ENCODE measurements around the gene NSUN2. TPM values are rescaled to one million over a fixed set of nuclear protein-coding genes. Genes with fewer than 3 reads are reported as not detected.
"Not testable (repeated sequence)": the region's sequence is repeated elsewhere in the genome, so short reads cannot be mapped to it uniquely, and the experiment has no call there.

The NSUN2 gene
- total RNA-seq: 37.5 TPM

DNA sequence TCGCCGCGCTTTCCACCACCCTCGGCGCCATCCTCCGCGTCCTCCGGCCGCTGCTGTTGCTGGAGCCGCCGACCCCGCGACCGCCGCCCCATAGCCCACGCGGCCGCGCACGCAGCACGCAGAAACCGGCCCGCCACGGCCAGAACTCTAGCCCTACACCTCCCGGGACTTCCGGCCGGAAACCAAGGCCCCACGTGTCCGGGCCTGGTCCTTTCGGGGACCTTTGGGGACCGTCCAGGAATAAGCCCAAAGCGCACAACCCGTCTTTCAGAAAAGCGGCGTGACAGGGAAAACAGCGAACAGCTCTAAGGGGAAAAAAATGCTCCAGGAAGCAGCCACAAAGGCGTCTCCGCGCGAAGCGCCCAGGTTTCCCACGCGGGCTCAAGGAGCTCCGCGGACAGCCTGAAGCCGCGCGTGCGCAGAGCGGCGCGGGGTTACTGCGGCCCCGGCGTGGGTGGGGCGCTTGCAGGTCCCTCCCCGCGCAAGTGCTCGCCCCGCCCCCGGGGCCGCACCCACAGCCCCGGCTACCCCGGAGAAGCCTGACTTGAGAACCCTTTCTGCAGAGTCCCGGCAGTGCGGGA lies at the start of gene NSUN2, which contains the start of gene SRD5A1:
NSUN2 (minus strand) TSS at position 157 of the 581 bp plus-strand sequence; CDS start at position 92, 65 bp downstream.
SRD5A1 (plus strand) TSS at position 553 of the 581 bp plus-strand sequence. CDS start 137 bp downstream, outside the sequence.
- DNase-seq (ENCODE audit: low spot score in 2 of 2) (peak; percentile 99), FAIRE-seq (no peak)

DNA sequence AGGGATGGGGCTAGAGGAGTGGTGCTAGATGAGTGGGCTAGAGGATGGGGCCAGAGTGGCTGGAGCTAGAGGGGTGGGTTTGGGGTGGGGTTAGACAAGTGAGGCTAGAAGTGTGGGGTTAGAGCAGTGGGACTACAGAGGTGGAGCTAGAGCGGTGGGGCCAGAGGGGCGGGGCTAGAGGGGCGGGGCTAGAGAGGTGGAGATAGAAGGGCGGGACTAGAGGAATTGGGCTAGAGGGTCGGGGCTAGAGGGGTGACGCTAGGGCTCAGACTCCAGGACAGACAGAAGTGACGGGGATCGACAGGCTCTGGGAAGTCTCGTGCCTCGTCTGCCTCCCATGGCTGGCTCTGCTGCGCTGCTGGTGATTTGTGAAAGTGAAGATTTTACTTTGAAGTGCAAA lies 49.4 kb upstream of the NSUN2 start:
- FAIRE-seq: no peak
- DNase-seq (ENCODE audit: low spot score in 2 of 2): no peak

DNA sequence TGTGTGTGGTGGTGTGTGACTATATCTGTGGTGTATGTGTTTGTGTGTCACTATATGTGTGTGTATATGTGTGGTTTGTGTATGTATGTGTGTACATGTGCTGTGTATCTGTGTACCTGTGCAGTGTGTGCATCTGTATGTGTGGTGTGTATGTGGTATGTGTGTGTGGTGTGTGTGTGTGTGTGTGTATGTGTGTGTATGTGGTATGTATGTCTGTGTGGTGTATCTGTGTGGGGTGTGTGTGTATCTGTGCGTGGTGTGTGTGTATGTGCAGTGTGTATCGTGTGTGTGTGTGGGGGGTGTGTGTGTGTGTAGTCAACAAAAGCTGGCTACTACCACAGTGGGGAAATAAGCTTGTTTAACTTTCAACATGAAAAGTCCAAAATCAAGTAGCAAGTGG lies 48.8 kb upstream of the NSUN2 start:
- no peak for DNase-seq (ENCODE audit: low spot score in 2 of 2)
- FAIRE-seq: no peak

DNA sequence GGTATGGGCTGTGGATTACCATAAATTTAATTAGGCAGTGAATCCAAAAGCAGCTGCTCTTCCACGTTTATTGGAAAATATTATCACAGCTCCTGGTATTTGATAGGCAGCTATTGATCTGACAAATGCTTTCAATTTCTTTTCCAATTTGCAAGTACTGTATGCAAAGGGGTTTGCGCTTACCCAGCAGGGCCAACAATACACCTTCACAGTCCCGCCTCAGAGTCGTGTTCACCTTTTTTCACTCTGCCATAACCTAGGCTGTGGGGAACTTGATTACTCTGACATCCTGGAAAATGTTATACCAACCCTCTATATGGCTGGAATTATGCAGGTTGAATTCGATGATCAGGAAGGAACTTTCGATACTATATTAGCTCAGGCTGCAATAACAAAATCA lies 48.1 kb upstream of the NSUN2 start:
- DNase-seq (ENCODE audit: low spot score in 2 of 2) (no peak), FAIRE-seq (no peak)

DNA sequence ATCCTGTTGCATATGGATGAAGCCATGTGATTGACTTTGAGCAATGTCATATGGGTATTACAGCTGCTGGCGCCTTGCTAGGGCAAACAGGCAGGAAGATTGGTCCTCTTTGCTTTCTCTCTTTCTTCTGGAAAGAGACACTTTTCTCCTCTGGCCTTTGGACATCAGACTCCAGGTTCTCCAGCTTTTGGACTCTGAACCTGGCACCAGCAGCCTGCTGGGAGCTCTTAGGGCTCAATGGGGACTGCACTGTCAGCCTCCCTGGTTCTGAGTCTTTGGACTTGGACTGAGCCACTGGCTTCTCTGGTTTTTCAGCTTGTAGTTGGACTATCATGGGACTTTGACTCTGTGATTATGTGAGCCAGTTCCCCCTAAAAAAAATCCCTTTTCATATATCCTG lies 45.5 kb upstream of the NSUN2 start:
- DNase-seq (ENCODE audit: low spot score in 2 of 2) (no peak), FAIRE-seq (no peak)

DNA sequence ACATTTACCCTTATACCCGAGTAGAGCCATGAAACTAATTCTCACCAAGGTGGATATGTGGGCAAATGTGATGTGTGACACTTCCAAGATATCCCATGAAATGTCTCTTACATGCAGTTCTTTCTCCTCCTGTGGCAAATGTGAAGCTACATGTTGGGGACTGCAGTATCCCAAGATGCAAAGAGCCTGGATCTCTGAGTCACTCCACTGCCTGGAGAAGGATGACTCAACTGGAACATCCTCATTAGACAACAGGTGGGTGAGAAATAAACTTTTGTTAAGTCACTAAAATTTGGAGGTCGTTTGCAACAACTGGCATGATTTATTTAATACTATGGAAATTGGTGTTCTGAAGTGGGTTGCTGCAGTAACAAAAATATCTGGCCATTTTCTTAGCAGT lies 43.9 kb upstream of the NSUN2 start:
- DNase-seq (ENCODE audit: low spot score in 2 of 2) (no peak), FAIRE-seq (no peak)

DNA sequence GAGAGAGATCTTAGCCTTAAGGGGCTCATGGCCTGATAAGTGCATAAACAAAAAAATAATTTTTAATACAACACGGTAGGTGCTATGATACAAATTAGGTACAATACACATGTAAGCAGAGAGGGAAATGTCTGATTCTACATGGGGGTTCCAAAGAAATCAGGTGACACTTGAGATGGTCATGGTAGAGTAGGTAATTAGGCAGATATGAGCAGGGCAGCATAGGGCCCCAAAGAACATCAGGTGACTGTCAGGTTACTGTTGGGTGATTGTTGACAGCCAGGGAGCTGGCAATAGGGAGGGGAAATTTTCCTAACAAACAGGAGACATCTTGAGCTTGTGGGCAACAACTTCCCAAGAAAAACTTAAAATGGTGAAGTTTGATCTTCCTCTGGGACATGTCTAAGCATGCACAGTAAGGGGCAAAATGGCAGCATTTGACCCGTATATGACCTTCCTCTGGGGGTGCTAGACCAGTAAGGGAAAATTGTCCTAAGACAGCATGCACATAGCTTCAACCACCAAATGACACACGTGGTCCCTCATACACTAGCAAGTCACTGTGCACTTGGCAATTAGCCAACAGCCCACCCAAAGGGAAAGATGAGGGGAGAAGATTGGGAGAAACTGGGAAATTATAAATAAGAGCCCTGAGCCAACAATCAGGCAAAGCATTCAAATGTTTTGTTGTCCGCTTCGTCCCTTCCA lies 43.1 kb upstream of the NSUN2 start:
- DNase-seq (ENCODE audit: low spot score in 2 of 2): no peak
- FAIRE-seq: no peak

DNA sequence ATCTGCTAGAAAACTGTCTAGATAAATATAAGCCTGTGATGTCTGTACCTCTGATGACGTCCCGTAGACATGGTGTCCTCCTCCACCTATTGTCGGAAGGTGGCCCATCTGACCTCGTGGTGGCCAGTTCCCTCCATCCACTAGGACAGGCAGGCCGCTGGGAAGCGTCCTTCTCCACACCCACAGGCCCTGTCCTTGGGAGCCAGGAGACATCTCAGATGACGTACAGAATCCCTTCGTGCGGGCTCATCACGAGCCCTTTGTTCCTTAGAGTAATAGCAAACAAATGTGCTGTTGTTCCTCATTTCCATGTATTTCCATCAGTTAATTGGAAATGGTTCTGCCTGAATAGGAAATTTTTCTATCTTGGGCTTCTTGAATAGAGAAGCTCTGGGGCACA lies 42.0 kb upstream of the NSUN2 start:
- FAIRE-seq (no peak), DNase-seq (ENCODE audit: low spot score in 2 of 2) (no peak)

DNA sequence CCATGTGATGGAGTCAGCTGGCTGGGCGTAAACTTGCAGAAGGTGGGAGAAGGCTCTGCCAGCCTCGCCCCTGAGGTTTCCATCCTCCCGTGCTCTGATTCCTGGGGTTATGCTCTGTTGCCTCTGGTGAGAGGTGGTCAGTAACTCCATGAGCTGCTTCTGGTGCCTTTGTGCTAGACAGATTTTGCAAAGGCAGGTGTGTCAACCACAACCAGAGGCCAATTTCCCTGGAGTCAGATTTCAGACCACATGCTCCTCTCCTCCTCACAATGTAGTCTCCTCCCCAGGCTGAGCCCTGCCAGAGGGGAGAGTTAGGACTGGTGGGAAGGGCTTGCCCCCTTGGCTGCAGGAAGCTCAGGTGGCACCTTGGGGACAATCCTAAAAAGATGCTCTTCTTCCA lies 41.6 kb upstream of the NSUN2 start:
- DNase-seq (ENCODE audit: low spot score in 2 of 2): no peak
- no peak for FAIRE-seq

DNA sequence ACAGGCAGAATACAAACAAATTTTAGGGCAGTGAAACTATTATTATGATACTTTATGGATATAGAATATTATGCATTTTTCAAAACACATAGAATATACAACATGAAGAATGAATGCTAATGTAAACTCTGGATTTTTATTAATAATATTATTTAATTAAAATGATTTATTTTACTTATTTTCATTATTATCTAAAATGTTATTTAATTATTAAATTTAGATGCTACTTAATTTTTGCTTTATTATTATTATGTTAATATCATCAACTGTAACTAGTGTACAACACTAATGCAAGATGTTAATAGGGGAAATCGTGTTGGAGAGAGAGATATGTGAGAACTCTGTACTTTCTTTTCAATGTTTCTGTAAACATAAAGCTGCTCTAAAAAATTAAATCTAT lies 41.1 kb upstream of the NSUN2 start:
- FAIRE-seq (peak; percentile 83), DNase-seq (ENCODE audit: low spot score in 2 of 2) (no peak)

DNA sequence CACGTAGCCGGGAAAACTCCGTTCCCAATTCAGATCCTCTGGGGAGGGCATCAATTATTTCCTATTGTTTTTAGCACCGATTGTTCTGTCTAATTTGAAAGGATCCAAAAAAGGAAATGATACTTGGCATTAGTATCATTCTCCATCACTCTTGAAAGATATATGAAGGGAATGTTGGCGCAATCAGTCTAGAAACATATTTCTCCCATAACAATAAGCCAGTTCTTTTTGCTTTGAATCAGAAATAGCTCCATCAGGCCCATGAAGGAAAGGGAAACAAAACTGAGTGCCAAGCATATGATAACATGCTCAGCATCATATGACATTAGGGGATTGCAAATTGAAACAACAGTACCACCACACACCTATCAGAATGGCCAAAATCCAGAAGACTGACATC lies 40.2 kb upstream of the NSUN2 start:
- DNase-seq (ENCODE audit: low spot score in 2 of 2) (no peak), FAIRE-seq (no peak)

DNA sequence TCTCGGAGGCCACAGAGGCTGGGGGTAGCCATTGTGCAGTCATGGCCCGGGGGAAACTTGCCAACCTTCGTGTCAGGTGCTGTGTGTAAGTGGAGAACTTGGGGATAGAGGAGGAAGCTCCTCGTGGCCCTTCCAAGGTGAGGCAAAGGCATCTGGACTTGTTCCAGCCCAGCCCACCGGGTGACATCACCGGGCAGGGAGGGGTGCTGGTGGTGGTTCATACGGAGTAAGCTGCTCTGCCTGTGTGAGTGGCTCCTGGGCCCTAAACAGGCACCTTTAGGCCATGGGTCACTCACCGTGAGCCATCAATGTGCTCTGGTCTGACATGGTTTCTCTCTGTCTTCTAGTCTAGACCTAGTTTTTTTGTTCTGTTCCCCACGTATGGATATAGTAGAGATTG lies 35.9 kb upstream of the NSUN2 start:
- not testable (repeated sequence) for FAIRE-seq; DNase-seq (ENCODE audit: low spot score in 2 of 2)

DNA sequence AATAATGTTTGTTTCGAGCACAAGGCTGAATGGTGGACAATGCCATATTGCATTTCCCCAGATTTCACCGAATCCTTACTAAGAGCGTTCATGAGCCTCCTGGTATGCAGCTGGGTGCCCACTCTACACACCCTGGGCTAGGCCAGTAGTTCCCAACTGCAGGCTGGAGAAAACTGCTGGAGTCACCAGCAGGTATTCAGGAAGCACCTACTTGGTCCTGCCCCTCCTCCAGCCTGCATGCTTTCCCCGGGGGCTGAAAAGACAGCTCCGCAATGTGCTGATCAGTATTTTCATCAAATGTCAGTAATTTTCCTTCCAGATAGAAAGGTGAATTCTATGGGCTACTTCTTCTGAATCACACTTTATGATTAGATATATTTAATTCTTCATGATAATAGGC lies 34.8 kb upstream of the NSUN2 start:
- no peak for DNase-seq (ENCODE audit: low spot score in 2 of 2)
- no peak for FAIRE-seq

DNA sequence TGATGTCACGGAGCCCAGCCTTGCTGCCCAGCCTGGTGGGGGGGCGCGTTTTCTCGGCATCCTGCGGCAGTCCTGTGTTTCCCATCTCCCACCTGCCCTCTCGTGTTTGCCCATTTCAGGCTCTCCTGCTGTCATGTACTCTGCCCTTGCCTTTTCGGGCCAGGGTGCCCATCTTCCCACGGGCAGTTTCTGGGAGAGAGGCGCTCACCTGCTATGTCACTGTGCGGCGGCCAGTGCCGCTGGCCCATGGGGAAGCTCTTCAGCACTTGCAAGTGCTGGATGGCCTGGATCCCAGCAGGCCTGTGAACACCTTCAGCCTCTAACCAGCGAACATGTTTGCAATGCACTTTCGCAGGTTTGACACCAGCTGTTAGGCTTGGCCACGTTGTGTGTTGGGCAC lies 33.9 kb upstream of the NSUN2 start:
- no peak for FAIRE-seq
- no peak for DNase-seq (ENCODE audit: low spot score in 2 of 2)

DNA sequence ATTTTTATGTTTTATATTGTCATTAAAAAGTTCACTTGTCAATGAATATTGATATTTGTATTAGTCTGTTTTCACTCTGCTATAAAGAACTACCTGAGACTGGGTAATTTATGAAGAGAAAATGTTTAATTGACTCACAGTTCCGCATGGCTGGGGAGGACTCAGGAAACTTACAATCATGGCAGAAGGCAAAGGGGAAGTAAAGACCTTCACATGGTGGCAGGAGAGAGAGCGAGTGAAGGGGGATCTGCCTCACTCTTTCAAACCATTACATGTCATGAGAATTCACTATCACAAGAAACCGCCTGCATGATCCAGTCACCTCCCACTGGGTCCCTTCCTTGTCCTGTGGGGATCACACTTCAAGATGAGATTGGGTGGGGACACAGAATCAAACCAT lies 27.8 kb upstream of the NSUN2 start:
- DNase-seq (ENCODE audit: low spot score in 2 of 2) (no peak), FAIRE-seq (no peak)

DNA sequence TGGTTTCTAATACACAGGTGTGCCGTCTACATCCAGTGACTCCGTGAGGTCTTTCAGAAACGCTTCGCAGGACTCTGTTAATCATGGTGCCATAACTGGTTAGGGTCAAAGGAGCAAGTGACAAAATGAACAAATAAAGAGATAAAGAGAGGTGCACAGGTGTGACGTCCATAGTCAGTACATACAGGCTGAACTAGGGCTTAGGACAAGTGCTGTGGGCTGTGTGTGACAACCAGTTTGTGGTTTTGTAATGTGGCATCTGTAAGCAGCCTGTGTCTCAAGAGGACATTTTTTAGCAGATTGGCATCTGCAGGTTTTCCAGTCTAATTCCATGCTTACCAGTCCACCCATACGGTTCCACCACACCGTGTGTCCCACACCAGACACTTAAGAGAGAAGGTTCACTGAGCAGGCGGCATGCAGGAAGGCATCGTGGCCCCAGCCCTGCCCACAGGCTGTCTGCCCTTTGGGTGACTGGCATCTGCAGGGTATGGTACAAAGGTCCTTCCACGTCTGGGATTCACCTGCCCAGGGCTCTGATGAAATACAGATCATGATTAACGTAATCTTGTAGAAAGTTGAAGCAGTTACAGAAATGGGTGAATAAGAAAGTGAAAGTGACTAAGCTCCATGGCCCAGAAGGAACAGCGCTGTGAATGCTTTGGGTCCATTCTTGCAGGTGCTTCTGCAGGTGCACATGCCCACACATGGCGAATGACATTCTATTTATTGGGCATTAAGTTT lies 27.3 kb upstream of the NSUN2 start:
- FAIRE-seq (no peak), DNase-seq (ENCODE audit: low spot score in 2 of 2) (no peak)

DNA sequence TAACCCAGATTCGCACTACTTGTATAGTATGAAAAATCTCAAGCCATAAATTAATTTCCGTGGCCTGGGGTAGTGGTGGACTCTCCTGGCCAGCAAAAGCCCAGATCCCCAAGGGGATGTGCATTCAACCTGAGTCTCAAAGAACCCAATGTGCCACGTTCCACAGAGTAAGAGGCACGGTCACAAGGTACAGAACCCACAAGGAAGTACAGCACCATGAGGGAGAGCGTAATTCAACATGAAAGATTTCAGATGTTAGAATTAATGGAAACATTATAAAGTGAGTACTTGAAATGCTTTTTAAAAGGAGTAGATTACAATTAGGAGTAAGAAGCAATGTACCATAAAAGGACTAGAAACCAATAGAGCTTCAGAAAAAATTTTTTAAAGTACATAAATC lies 23.8 kb upstream of the NSUN2 start:
- FAIRE-seq: no peak
- no peak for DNase-seq (ENCODE audit: low spot score in 2 of 2)

DNA sequence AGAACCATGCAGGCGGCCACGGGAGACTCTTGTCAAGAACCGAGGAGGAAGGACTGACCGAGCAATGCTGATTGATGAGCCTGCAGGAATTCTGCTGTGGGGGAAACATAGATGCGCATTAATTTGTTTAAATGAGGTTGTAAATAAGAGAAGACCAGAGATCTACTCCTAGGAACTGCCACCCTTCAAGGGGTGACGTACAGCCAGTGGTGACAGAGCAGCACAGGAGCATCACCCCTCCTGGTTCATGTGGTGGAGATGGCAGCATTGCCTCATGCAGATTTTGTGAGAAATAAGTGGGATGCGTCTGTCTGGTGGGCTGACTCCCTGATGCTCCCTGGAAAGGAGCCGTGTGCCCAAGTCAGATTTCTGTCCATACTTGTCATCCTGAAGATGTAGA lies 22.6 kb upstream of the NSUN2 start:
- DNase-seq (ENCODE audit: low spot score in 2 of 2) (no peak), FAIRE-seq (no peak)

DNA sequence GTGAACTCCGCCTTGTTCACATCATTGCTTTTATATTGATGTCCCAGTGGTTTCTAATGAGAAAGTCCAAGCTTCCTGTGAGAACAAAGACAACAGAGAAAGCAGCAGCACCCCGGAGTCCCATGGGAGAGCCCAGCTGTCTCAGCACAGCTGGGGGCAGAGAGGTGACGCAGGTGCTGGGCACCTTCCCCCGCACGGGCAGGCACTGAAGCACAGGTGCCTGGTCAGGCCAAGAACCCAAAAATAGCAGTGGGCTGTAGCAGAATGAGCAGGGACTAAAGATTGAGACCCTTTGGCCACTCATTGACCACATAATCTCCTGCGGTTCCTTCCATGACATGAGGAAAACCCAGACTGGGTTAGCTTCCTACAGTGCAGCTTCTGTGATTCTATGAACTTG lies 19.2 kb upstream of the NSUN2 start:
- DNase-seq (ENCODE audit: low spot score in 2 of 2) (no peak), FAIRE-seq (no peak)

DNA sequence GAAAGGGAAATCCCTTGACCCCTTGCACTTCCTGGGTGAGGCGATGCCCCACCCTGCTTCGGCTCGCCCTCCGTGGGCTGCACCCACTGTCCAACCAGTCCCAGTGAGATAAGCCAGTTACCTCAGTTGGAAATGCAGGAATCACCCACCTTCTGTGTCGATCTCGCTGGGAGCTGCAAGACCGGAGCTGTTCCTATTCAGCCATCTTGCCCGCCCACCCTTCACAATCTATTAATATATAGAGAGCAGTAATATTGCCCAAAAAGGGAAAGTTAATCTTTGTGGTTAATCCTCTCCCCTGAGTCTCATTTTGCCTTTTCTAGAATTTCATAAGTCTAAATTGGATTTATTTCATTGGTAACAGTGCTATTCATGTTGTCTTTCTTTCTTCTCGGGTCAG lies 16.8 kb upstream of the NSUN2 start:
- DNase-seq (ENCODE audit: low spot score in 2 of 2) (no peak), FAIRE-seq (no peak)

DNA sequence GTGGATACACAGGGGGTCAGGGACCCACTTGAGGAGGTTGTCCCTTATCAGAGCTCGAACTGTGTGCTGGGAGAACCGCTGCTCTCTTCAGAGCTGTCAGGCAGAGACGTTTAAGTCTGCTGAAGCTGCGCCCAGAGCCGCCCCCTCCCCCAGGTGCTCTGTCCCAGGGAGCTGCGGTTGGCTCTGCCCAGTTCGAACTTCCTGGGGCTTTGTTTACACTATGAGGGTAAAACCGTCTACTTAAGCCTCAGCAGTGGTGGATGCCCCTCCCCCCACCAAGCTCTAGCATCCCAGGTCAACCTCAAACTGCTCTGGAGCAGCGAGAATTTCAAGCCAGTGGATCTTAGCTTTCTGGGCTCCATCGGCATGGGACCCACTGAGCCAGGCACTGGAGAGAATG lies 16.3 kb upstream of the NSUN2 start:
- no peak for FAIRE-seq
- no peak for DNase-seq (ENCODE audit: low spot score in 2 of 2)
